Astrocyte of the cerebellum (primary cell): ENCODE data around the gene KLHDC3.

Experiments used
- DNase-seq: peaks from one replicate; pipeline ENCODE4 v3.0.0-alpha.2; 2011; ENCODE audit warnings: low read depth
- H3K4me3 ChIP-seq: 2 replicates; pipeline ENCODE4 v1.5.1; 2011; ENCODE audit warnings: mild to moderate bottlenecking, low read depth, low read length, moderate library complexity
- in situ Hi-C: cut with HindIII; loops from 2 replicates; pipeline ENCODE4 v1.10.0; 2017; ENCODE audit warnings: low sequenced_read_pairs
- TF ChIP-seq, protein P1 (sequence below): IDR thresholded peaks from 2 replicates; pipeline ENCODE4 v1.5.1; 2012; ENCODE audit warnings: low read length, low read depth, moderate library complexity, mild to moderate bottlenecking; ENCODE audit errors: missing control alignments

KLHDC3 gene

GRCh38 chr6:42978839-42979522 is 35.1 kb upstream of the KLHDC3 start, which contains the start of gene PEX6:
Gene PEX6, minus strand, starts transcription at chr6:42979181. Its CDS starts 31 bp downstream, at chr6:42979150.
- H3K4me3 ChIP-seq = peak within 1 kb of the TSS; percentile 73
- DNase-seq = peak; percentile 35
- in situ Hi-C loops = no loop called here
- TF ChIP-seq, protein P1, sequence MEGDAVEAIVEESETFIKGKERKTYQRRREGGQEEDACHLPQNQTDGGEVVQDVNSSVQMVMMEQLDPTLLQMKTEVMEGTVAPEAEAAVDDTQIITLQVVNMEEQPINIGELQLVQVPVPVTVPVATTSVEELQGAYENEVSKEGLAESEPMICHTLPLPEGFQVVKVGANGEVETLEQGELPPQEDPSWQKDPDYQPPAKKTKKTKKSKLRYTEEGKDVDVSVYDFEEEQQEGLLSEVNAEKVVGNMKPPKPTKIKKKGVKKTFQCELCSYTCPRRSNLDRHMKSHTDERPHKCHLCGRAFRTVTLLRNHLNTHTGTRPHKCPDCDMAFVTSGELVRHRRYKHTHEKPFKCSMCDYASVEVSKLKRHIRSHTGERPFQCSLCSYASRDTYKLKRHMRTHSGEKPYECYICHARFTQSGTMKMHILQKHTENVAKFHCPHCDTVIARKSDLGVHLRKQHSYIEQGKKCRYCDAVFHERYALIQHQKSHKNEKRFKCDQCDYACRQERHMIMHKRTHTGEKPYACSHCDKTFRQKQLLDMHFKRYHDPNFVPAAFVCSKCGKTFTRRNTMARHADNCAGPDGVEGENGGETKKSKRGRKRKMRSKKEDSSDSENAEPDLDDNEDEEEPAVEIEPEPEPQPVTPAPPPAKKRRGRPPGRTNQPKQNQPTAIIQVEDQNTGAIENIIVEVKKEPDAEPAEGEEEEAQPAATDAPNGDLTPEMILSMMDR = no peak

DNA sequence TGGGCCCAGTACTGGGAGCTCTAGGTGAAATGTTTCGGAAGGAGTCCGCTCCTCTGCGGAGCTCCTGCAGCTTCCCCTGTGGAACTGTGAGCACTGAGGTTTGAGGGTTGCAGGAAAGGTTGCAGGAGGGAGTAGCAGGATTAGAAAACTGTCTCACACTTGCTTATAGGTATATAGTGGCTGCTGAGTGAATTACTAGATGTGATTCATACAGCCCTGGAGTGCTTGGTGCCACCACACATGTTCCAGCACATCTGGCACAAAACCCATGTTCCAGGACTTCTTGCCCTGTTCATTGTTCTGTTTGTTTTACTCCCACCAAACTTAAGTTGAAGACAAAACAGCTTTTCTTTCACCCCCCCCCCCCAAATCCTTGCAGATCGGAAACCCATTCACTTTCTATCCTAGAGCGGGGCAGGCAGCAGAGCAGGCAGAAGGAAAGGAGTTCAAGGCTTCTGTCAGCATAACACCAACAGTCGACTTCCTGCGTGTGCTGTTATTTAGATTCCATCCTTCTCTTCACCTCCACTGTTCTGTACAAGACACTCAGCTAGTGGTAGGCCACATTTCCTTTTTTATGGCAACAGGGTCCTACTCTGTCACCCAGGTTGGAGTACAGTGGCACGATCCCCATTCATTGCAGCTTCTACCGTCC is 34.4 kb upstream of the KLHDC3 start:
- no peak for DNase-seq
- TF ChIP-seq, protein P1 = no peak
- in situ Hi-C loops = no loop called here
- H3K4me3 ChIP-seq = peak overlapping the region; percentile 73

DNA sequence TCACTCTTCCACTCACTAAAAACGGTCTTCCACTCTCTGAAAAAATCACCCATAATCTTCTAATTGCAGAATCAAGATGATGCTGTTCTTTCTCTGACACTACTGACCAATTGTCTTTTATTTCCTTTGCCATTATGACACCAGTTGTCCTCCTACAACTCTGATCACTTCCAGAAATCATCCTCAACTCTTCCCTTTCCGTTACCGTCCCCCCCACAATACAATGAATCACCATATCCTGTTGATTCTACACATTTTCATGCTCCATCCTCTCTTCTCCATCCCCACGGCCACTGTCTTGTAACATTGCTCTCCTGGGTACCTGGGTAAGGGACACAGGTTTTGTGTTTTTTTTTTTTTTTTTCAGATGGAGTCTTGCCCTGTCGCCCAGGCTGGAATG is 32.2 kb upstream of the KLHDC3 start:
- no peak overlapping the region for H3K4me3 ChIP-seq
- TF ChIP-seq, protein P1 = no peak
- no peak for DNase-seq
- in situ Hi-C loops = no loop called here

GRCh38 chr6:42984001-42984923 is 29.8 kb upstream of the KLHDC3 start, which contains the start of gene PPP2R5D:
Gene PPP2R5D, plus strand, starts transcription at chr6:42984570. Its CDS starts 108 bp downstream, at chr6:42984678.
- in situ Hi-C loops = no loop called here
- TF ChIP-seq, protein P1 = no peak
- peak; percentile 99 for DNase-seq
- peak within 1 kb of the TSS; percentile 86 for H3K4me3 ChIP-seq

- TF ChIP-seq, protein P1 = no peak
- no peak for DNase-seq
- in situ Hi-C loops = no loop called here
- peak overlapping the region; percentile 86 for H3K4me3 ChIP-seq
These were observed 29.0 kb upstream of the KLHDC3 start for GRCh38 chr6:42984924-42985475.
